ENCODE results near the gene LHX4. TPM values are rescaled to one million over a fixed set of nuclear protein-coding genes. Genes with fewer than 3 reads are reported as not detected.

Gene LHX4
- total RNA-seq, 1 donor from 2014 or later = not detected

- no peak overlapping the region for H3K4me3 ChIP-seq (ENCODE audit: low read depth, low read length)
- no peak for DNase-seq (ENCODE audit: low read depth)
- no peak for TF ChIP-seq CTCF (conservative IDR thresholded peaks at IDR 0.05; ENCODE audit: low read depth, low read length)
These were observed 37.9 kb upstream of the LHX4 start for GRCh38 chr1:180192172-180192571.

GRCh38 chr1:180193141-180194047, 36.7 kb upstream of the LHX4 start:
- TF ChIP-seq CTCF (conservative IDR thresholded peaks at IDR 0.05; ENCODE audit: low read depth, low read length) = no peak
- DNase-seq (ENCODE audit: low read depth) = no peak
- no peak overlapping the region for H3K4me3 ChIP-seq (ENCODE audit: low read depth, low read length)

GRCh38 chr1:180194048-180194425, 36.0 kb upstream of the LHX4 start:
- DNase-seq (ENCODE audit: low read depth) = no peak
- TF ChIP-seq CTCF (conservative IDR thresholded peaks at IDR 0.05; ENCODE audit: low read depth, low read length) = no peak
- H3K4me3 ChIP-seq (ENCODE audit: low read depth, low read length) = no peak overlapping the region

- no peak for TF ChIP-seq CTCF (conservative IDR thresholded peaks at IDR 0.05; ENCODE audit: low read depth, low read length)
- DNase-seq (ENCODE audit: low read depth) = no peak
- H3K4me3 ChIP-seq (ENCODE audit: low read depth, low read length) = no peak overlapping the region
These were observed 35.4 kb upstream of the LHX4 start for GRCh38 chr1:180194546-180195207.

GRCh38 chr1:180195401-180195800, 34.7 kb upstream of the LHX4 start:
- no peak overlapping the region for H3K4me3 ChIP-seq (ENCODE audit: low read depth, low read length)
- TF ChIP-seq CTCF (conservative IDR thresholded peaks at IDR 0.05; ENCODE audit: low read depth, low read length) = no peak
- no peak for DNase-seq (ENCODE audit: low read depth)

GRCh38 chr1:180195916-180196315, 34.1 kb upstream of the LHX4 start:
- DNase-seq (ENCODE audit: low read depth) = no peak
- H3K4me3 ChIP-seq (ENCODE audit: low read depth, low read length) = no peak overlapping the region
- TF ChIP-seq CTCF (conservative IDR thresholded peaks at IDR 0.05; ENCODE audit: low read depth, low read length) = no peak
